ENCODE measurements around the gene RNF180.

RNF180 gene

GRCh38 chr5:64165500-64166200 lies at the start of gene RNF180:
TSS of gene RNF180 (plus strand) at chr5:64165843. CDS start at chr5:64200808, 34,965 bp downstream.
- DNase-seq = peak; percentile 20 to 21

- DNase-seq = no peak
Observed at GRCh38 chr5:64125521-64125920, 40.1 kb upstream of the RNF180 start.

GRCh38 chr5:64126202-64126741 lies 39.4 kb upstream of the RNF180 start:
- no peak for DNase-seq

GRCh38 chr5:64140018-64140417 lies 25.6 kb upstream of the RNF180 start:
- no peak for DNase-seq

- DNase-seq = no peak
Observed at GRCh38 chr5:64144425-64145215, 21.0 kb upstream of the RNF180 start.

GRCh38 chr5:64145216-64145895 lies 20.3 kb upstream of the RNF180 start:
- DNase-seq = no peak

GRCh38 chr5:64147379-64147778 lies 18.3 kb upstream of the RNF180 start:
- DNase-seq = no peak

GRCh38 chr5:64147849-64148441 lies 17.7 kb upstream of the RNF180 start:
- peak; percentile 32 to 53 for DNase-seq

- DNase-seq = no peak
Observed at GRCh38 chr5:64149268-64149667, 16.4 kb upstream of the RNF180 start.

- DNase-seq = no peak
Observed at GRCh38 chr5:64149857-64150521, 15.7 kb upstream of the RNF180 start.

- DNase-seq = no peak
Observed at GRCh38 chr5:64156261-64156660, 9.4 kb upstream of the RNF180 start.

- DNase-seq = no peak
Observed at GRCh38 chr5:64158827-64159226, 6.8 kb upstream of the RNF180 start.

GRCh38 chr5:64160201-64160600 lies 5.4 kb upstream of the RNF180 start:
- no peak for DNase-seq

GRCh38 chr5:64161420-64161819 lies 4.2 kb upstream of the RNF180 start:
- no peak for DNase-seq

- DNase-seq = no peak
Observed at GRCh38 chr5:64163135-64163534, 2.5 kb upstream of the RNF180 start.

GRCh38 chr5:64163746-64164145 lies 1.9 kb upstream of the RNF180 start:
- no peak for DNase-seq

GRCh38 chr5:64164166-64164565 lies 1.5 kb upstream of the RNF180 start:
- DNase-seq = no peak

- DNase-seq = no peak
Observed at GRCh38 chr5:64165160-64165499, 513 bp upstream of the RNF180 start.

- DNase-seq = no peak
Observed at GRCh38 chr5:64166201-64166959, 737 bp downstream of the RNF180 start.

GRCh38 chr5:64176301-64176700 lies 10.7 kb downstream of the RNF180 start:
- DNase-seq = no peak

- DNase-seq = no peak
Observed at GRCh38 chr5:64180661-64181343, 15.2 kb downstream of the RNF180 start.

Measured in Kasumi-1 (cell line).